GM12891 (cell line): ENCODE results near the gene BRMS1.

ENCODE experiments used
- DNase-seq: peaks from one replicate; pipeline ENCODE4 v3.0.0; 2011; ENCODE audit warnings: low spot score; ENCODE audit not compliant: insufficient read length
- FAIRE-seq: peaks from 2 replicates; lab custom pipeline; 2011; peaks lifted over from hg19 to GRCh38; lab: Jason Lieb, UNC
- PAX5 ChIP-seq: IDR thresholded peaks from 2 replicates; pipeline ENCODE4 v1.6.1; 2011; ENCODE audit warnings: low read length, moderate library complexity, mild to moderate bottlenecking; ENCODE audit not compliant: insufficient read depth, severe bottlenecking
- POLR2A ChIP-seq: IDR thresholded peaks from 2 replicates; pipeline ENCODE4 v1.6.1; 2011; ENCODE audit warnings: low read depth, low read length, control low read depth
- POLR2AphosphoS5 ChIP-seq: IDR thresholded peaks from 2 replicates; pipeline ENCODE4 v1.6.1; 2011; ENCODE audit warnings: low read depth, low read length, control low read depth
- POU2F2 ChIP-seq: IDR thresholded peaks from 2 replicates; pipeline ENCODE4 v1.6.1; 2011; ENCODE audit warnings: low read depth, mild to moderate bottlenecking, control low read depth, low read length, moderate library complexity
- SPI1 ChIP-seq: IDR thresholded peaks from 2 replicates; pipeline ENCODE4 v1.6.1; 2011; ENCODE audit warnings: low read depth, low read length, control low read depth
- TAF1 ChIP-seq: IDR thresholded peaks from 2 replicates; pipeline ENCODE4 v1.6.1; 2011; ENCODE audit warnings: low read depth, low read length, control low read depth

The BRMS1 gene

DNA sequence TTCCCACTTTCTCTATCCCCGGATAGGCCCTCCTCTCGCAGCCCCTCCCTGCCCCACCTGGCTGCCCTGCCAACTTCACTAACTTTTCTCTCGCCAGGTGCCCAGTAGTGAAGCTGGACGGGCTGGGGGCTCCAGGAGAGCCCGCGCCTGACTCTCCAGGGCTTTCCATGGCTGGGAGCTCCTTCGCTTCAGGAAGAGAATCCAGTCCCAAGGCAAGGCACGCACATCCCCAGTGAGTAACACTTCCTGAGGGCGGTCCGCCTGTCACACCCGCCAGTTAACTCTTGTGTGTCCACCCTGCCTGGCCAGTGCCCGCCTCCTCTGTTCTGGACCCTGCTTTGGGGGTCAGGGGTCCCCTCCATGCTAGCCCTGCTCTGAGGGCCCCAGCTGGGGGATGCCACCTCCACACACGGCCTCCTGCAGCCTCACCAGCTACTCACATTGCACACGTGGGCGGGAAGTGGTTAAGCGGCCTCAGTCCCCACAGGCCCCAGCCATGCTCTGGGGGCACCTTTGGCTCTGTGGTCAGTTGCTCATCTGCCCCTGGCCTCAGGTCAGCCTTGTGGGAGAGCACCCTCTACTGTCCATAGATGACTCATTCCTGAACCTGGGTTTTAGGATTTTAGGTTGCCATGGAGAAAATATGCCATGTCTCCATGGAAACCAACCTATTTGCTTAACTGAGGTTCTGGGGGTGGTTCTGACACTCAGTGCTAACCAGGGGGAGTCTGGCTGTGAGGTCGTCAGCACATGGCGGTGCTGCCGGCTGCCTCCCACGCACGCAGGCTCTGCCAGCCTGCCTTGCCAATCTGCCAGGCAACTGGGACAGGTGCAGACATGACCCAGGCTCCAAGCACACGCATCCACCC, 8.4 kb downstream of the BRMS1 start, which contains the start of gene RIN1:
Gene RIN1 (minus strand): TSS at position 201 of the 869 bp plus-strand sequence. CDS start 32 bp downstream, at position 169.
- peak; percentile 90 for DNase-seq
- TF ChIP-seq POU2F2 (peak; percentile 66), TAF1 (no peak)
- FAIRE-seq: peak; percentile 98

DNA sequence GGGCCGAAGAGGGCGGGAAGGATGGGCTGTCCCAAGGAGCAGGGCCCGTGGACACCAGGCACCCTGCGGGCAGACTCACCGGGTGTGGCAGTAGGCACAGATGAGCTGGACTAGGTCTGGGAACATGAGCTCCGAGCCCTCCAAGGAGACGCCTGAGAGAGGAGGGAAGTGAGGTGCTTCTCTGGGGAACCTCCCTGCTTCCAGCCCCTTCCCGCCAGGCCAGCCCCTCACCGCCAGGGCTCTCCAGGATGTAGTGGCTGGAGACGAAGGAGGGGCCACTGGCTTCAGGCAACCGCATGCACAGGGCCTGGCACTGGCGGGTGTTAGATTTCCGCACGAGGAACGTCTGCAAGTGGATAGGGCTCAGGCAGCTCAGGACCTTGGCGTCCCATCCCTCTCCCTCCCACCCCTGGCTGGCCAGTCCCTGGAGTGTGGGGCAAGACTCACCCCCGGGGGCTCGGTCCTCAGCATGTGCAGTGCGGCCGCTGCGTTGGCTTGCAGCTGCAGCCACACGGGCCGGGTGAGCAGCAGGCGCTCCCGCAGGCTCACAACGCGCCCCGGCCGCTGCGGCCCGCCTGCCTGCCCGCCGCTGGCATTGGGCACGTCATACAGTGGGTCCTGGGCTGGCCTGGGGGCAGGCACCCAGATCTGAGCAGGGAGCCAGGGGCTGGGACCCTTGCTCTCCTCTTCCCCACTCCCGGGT, 9.2 kb downstream of the BRMS1 start:
- no peak for DNase-seq
- TF ChIP-seq POU2F2 (no peak), POLR2A (no peak), POLR2AphosphoS5 (no peak), PAX5 (no peak), SPI1 (no peak), TAF1 (no peak)
- peak; percentile 77 for FAIRE-seq

DNA sequence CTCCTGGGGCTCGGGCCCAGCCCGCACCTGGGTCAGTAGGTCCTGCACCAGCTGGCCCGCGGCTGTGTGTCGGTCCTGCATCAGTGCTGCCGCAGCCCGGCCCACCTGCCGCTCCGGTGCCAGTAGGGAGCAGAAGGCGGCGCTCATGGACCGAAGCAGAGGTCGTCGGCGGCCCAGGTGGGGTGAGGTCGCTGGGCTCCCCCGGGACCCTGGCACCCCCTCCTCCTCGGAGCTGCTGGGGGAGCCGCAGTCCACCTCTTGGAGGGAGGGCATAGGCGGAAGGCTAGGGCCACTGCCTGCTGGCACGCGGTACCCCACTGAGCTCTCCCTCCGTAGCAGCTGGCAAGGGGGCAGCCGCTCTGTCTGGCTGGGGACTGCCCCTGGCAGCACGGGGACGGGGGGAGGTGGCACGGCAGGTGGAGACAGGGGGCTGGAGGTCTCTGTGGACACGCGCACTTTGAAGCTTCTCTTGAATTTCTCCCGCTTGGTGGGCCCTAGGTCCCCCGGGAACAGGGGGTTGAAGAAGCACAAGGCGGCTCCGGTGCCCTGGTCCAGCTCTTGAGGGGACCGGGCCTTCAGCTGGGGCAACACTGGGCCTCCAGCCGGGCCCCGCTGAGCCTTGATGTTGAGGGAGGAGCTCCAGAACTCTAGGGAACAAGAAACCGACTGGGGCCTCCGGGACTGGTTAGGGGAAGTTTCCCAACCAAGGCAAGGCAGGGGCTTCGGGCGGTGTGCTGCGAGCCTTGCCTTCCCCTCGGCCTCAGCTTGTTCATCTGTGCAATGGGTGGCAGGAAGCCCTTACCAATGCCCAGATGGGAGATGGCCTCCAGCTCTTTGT, 10.1 kb downstream of the BRMS1 start:
- DNase-seq (no peak), FAIRE-seq (no peak)
- TF ChIP-seq TAF1 (no peak), POLR2AphosphoS5 (no peak), POU2F2 (no peak), POLR2A (no peak), PAX5 (no peak), SPI1 (no peak)

DNA sequence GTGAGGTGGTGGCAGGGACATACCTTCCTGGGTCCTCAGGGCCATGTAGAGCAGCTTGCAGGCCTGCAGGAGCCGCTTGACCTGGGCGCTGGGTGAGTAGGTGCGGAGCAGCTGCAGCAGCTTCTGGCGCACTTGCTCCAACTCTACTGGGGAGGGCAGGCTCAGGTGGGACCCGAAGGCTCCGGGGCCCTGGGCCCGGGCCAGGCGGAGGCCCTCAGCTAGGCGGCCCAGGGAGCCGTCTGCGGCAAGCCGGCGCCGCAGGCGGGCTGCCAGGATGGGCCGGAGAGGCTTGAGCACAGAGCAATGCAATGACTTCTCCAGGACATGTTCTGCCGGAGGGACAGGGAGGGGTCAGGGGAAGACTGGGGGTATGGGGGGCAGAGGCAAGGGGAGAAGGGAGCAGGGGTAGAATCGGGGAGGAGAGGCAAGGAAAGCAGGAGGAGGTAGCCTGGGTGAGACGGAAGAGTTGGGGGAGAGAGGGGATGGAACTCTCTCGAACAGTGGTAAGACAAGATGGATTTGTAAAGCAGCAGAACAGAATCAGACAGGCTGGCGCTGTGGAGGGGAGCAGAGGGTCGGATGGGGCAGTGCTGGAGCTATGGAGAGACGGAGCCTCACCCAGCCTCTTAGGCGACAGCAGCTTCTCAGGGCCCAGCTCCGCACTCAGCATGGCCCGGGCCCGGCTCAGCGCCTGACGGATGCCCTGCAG, 10.9 kb downstream of the BRMS1 start:
- TF ChIP-seq POLR2AphosphoS5 (no peak), POLR2A (no peak)
- no peak for FAIRE-seq
- no peak for DNase-seq

DNA sequence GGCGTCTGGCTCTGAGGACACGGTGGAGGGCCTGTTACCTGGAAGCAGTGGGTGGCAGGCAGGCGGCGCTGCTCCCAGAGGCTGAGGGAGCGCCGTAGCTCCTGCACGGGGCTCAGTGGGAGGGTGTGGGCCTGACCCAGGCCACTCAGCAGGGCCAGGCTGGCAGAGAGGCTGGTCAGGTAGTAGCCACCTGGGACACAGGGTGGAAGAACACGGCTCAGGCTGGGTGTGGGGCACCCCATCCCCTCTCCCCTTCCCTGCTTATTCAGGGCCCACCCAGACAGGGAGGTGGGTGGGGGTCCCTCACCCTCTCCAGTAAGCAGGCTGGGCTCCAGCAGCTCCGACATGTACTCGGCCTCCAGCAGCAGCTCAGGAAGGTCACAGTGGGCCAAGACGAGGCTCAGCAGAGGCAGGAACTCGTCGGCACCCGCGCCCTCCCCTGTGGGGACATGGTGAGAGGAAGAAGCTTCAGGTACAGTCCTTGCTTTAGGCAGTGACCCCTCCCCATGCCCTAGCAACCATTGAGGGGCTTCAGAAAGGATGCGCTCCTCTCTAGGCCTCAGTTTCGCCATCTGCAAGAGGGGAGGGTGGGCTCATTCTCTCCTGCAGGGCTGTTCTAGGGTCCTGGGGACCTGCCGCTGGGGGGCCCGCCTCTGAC, 11.6 kb downstream of the BRMS1 start:
- DNase-seq (no peak), FAIRE-seq (no peak)
- no peak for TF ChIP-seq POLR2AphosphoS5
- TF ChIP-seq TAF1: no peak
- TF ChIP-seq POU2F2: no peak
- no peak for TF ChIP-seq SPI1
- no peak for TF ChIP-seq POLR2A
- TF ChIP-seq PAX5: no peak

DNA sequence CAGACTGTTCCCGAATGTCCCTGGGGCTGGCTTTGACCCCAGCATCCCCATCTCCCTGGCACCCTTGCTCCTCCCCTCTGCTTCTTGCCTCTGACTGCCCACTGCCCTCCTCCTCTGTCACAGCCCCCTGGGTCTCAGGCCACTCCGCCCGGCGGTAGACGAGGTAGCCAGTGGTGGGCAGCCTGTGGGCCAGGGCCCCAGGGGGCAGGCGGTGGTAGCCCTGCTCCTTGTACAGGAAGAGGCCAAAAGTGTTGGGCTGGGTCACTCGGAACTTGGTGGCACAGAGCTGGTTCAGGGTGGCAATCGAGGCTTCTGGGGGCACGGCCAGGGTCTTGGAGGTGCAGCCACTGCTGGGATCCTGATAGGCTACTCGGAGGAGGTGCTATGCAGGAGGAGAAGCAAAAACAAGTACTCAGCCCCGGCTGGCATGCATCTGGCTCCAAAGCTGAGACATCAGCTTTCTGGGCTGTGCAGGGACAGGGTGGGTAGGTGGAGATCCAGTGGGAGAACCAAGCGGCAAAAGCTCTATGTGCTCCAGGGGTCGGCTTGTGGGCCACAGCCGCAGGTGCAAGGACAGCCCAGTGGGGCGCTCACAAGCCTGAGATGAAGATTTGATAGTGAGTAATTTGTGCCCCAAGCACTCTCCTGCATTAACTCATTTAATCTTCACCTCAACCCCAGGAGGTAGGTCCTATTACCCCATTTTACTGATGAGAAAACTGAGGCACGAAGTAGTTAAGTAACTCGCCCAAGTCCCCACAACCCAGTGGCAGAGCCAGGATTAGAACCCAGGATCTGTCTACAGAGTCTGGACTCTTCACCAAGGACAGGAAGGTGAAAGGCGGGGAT, 12.3 kb downstream of the BRMS1 start:
- TF ChIP-seq POLR2A (no peak), SPI1 (no peak), TAF1 (no peak), PAX5 (no peak), POLR2AphosphoS5 (no peak), POU2F2 (no peak)
- DNase-seq (no peak), FAIRE-seq (no peak)

DNA sequence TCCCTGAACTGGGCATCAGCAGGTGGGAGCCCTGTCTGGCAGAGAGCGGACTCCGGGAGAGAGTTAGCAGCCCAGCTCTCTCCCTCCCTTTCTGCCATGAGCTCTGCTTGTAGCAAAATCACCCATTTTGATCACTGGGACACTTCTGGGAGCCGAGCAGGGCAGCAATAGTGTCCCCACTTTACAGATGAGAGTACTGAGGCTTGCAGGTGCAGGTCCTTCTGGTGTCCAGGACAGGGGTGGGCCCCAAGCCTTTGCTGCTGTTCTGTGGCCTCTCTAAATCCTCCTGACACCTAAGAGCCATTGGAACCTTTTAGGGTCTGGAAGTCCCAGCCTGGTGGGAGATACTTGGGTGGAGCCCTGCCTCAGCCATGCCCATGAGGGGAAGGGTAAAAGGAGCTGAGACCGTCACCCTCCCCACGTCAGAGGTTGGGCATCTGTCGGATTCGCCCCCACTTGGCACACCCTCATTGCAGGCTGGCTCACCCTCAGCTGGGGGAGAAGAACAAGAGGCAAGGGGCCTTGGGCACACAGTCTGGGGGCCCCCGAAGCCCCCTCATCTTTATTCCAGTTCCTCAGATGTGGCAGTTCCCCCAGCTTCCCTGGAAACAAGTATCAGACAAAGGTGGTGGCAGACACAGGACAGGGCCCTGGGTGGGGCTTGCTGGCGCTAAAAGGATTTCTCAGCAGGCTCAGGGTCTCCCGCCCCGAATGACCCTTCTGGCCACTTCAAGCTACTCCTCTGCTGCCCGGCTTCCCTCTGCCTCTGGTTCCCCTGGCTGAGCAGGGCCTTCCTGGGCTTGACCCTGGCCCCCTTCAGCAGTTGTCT, 13.1 kb downstream of the BRMS1 start:
- TF ChIP-seq POLR2A (no peak), POLR2AphosphoS5 (no peak), PAX5 (no peak), POU2F2 (no peak), SPI1 (no peak), TAF1 (no peak)
- DNase-seq: no peak
- FAIRE-seq: no peak

DNA sequence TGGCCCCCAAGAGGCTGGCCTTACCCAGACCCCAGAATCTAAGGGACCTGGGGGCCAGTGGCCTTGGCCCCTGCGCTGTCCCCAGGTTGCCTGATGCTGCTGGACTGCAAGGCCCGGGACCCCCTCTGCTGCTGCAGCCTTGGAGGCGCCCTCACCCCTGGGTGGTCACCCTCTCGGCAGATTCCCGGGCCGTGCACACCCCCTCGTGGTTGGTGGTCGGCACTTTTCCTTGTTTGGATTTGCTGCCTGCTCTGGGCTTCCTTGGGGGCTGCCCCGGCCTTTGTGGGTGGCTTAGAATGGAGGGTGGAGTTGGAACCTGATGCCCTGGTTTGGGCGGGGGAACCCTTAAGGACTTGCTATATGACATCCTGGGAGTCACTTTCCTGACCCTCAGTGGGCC, 14.0 kb downstream of the BRMS1 start:
- DNase-seq: no peak
- TF ChIP-seq POLR2A (no peak), TAF1 (no peak), POLR2AphosphoS5 (no peak), PAX5 (no peak), SPI1 (no peak), POU2F2 (no peak)
- FAIRE-seq: no peak
